Uterus (tissue), 2 donors: ENCODE data around the gene PLPP2.

Source experiments
- CTCF ChIP-seq, 4 experiments: fragments of 200-600 bp in 2 of 4; fragments of 450-650 bp in 2 of 4; sonication (generic) in 2 of 4; IDR thresholded peaks; one replicate each; pipeline ENCODE4 v1.5.1; 2016 to 2019; ENCODE audit warnings: antibody characterized with exemption in 4 of 4, mild to moderate bottlenecking in 2 of 4, moderate library complexity in 1 of 4
- POLR2A ChIP-seq, 2 donors: fragments of 450-650 bp; IDR thresholded peaks; one replicate each; pipeline ENCODE4 v1.6.1; 2016; ENCODE audit warnings: antibody characterized with exemption in 2 of 2, mild to moderate bottlenecking in 1 of 2, moderate library complexity in 1 of 2

DNA sequence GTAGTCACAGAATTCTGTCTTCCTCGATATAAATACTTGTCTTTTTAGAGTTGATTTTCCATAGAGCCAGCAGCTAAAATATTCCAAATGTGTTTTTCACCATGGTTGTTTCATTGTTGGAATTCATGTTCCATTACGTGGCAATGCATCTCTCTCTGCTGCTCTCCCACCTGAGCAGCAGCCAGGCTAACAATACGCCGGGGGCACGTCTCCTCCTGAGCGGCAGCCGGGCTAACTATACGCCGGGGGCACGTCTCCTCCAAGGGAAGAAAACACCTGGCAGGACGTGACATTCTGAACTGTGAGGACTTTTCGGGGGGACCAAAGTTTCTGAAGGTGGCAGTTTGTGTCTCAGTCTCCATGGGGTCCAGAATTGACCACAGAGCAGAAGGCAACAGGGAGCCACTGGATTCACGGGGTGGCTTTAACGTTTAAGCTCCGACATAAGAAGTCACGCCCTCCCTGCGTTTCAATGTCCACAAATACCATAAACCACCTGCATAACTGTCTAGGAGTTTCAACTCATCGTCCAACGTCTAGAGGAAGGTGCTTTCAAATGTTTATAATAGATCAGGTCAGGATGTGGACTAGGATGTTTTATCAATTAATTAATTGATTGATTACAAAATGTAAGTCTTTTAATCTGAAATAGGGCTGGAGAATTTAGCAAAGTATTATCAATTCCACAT is 15.1 kb downstream of the PLPP2 start:
- TF ChIP-seq CTCF (IDR thresholded peaks at IDR 0.05) (no peak), POLR2A (IDR thresholded peaks at IDR 0.05) (no peak)
